Ramos (cell line): ENCODE measurements around the gene NCBP3.

Experiments used
- in situ Hi-C: fragments of 300-500 bp; cut with MboI; formaldehyde crosslinking; loops from one replicate; pipeline ENCODE4 v1.14.3; 2022; ENCODE audit warnings: low sequenced_read_pairs; ENCODE audit not compliant: unreplicated experiment

NCBP3 gene

GRCh38 chr17:3815925-3816324 is 30.1 kb downstream of the NCBP3 start:
- in situ Hi-C loops = no loop called here

GRCh38 chr17:3815122-3815521 is 30.9 kb downstream of the NCBP3 start:
- in situ Hi-C loops = no loop called here

GRCh38 chr17:3814361-3814760 is 31.7 kb downstream of the NCBP3 start:
- in situ Hi-C loops = no loop called here

GRCh38 chr17:3813171-3813570 is 32.9 kb downstream of the NCBP3 start:
- in situ Hi-C loops = no loop called here

GRCh38 chr17:3812771-3813170 is 33.3 kb downstream of the NCBP3 start:
- in situ Hi-C loops = no loop called here

- in situ Hi-C loops = no loop called here
Measured at GRCh38 chr17:3812284-3812683, 33.8 kb downstream of the NCBP3 start.

GRCh38 chr17:3810019-3810418 is 36.0 kb downstream of the NCBP3 start:
- in situ Hi-C loops = no loop called here

GRCh38 chr17:3809135-3809534 is 36.9 kb downstream of the NCBP3 start:
- in situ Hi-C loops = no loop called here

GRCh38 chr17:3808701-3809100 is 37.3 kb downstream of the NCBP3 start:
- in situ Hi-C loops = no loop called here

GRCh38 chr17:3805581-3805980 is 40.5 kb downstream of the NCBP3 start:
- in situ Hi-C loops = no loop called here

GRCh38 chr17:3804503-3804931 is 41.5 kb downstream of the NCBP3 start:
- in situ Hi-C loops = no loop called here

- in situ Hi-C loops = no loop called here
Measured at GRCh38 chr17:3803308-3803640, 42.8 kb downstream of the NCBP3 start.

- in situ Hi-C loops = no loop called here
Measured at GRCh38 chr17:3802461-3803307, 43.4 kb downstream of the NCBP3 start.

- in situ Hi-C loops = no loop called here
Measured at GRCh38 chr17:3801792-3802191, 44.3 kb downstream of the NCBP3 start.

- in situ Hi-C loops = no loop called here
Measured at GRCh38 chr17:3801347-3801746, 44.7 kb downstream of the NCBP3 start.

GRCh38 chr17:3800362-3801271 is 45.4 kb downstream of the NCBP3 start, which contains the start of gene ITGAE:
Gene ITGAE, minus strand, starts transcription at chr17:3801188. Its CDS starts 44 bp downstream, at chr17:3801144.
- in situ Hi-C loops = no loop called here

- in situ Hi-C loops = no loop called here
Measured at GRCh38 chr17:3799181-3799945, 46.7 kb downstream of the NCBP3 start.

- in situ Hi-C loops = no loop called here
Measured at GRCh38 chr17:3798273-3799180, 47.5 kb downstream of the NCBP3 start.

- in situ Hi-C loops = no loop called here
Measured at GRCh38 chr17:3796822-3797170, 49.2 kb downstream of the NCBP3 start.
